Caco-2 (cell line): Measurements from ENCODE around the gene NAB1. TPM values are rescaled to one million over a fixed set of nuclear protein-coding genes. Genes with fewer than 3 reads are reported as not detected.

Experiments
- Bru-seq: library from RNA; stranded (reverse); fragments of 400-500 nt; gene quantifications from one replicate; lab custom pipeline; 2021; lab: Mats Ljungman, UMichigan
- BruChase-seq, 2 experiments: library from RNA; stranded (reverse); fragments of 400-500 nt; gene quantifications; one replicate each; lab custom pipeline; 2021; lab: Mats Ljungman, UMichigan
- BruUV-seq: library from RNA; stranded (reverse); fragments of 400-500 nt; replicated peaks from 2 replicates; lab custom pipeline; 2021; lab: Mats Ljungman, UMichigan
- CTCF ChIA-PET: fragments of 300-600 bp; sonication (Branson Sonifier 250); formaldehyde crosslinking; loops from one replicate; lab custom pipeline; 2022; ENCODE audit warnings: antibody characterized with exemption; lab: Charles Lee
- POLR2A ChIA-PET: fragments of 300-600 bp; sonication (Branson Sonifier 250); formaldehyde crosslinking; loops from one replicate; lab custom pipeline; 2022; ENCODE audit warnings: antibody characterized with exemption; lab: Charles Lee
- DNase-seq, 2 experiments: peaks; one replicate each; pipeline versions ENCODE4 v3.0.0 to v3.0.0-alpha.2; 2020 to 2022
- H3K27me3 ChIP-seq: replicated peaks from 2 replicates; pipeline ENCODE4 v1.6.0; 2011; ENCODE audit warnings: low read length; ENCODE audit not compliant: control insufficient read depth, insufficient read depth
- H3K36me3 ChIP-seq: 2 replicates; pipeline ENCODE4 v1.5.1; 2011; ENCODE audit warnings: low read length; ENCODE audit not compliant: control insufficient read depth, insufficient read depth
- H3K4me1 ChIP-seq: fragments of 250-450 bp; sonication (Bioruptor Pico); 2 replicates; pipeline ENCODE4 v1.5.1; 2020; ENCODE audit warnings: mild to moderate bottlenecking
- H3K4me3 ChIP-seq: 2 replicates; pipeline ENCODE4 v1.5.1; 2011; ENCODE audit warnings: low read depth, mild to moderate bottlenecking, control low read depth, low read length
- H3K9me3 ChIP-seq: fragments of 250-450 bp; sonication (Bioruptor Pico); 2 replicates; pipeline ENCODE4 v1.5.1; 2020; ENCODE audit warnings: mild to moderate bottlenecking, moderate library complexity
- H3K27ac Mint-ChIP-seq: one replicate; pipeline ENCODE4 v1.8.0; 2022; ENCODE audit warnings: mixed read lengths; ENCODE audit not compliant: unreplicated experiment
- H3K27me3 Mint-ChIP-seq: one replicate; pipeline ENCODE4 v1.8.0; 2022; ENCODE audit warnings: mixed read lengths; ENCODE audit not compliant: insufficient read depth, unreplicated experiment
- H3K36me3 Mint-ChIP-seq: one replicate; pipeline ENCODE4 v1.8.0; 2022; ENCODE audit warnings: mild to moderate bottlenecking, mixed read lengths; ENCODE audit not compliant: insufficient read depth, unreplicated experiment
- H3K4me1 Mint-ChIP-seq: one replicate; pipeline ENCODE4 v1.8.0; 2022; ENCODE audit warnings: low read depth, mixed read lengths; ENCODE audit not compliant: unreplicated experiment
- H3K4me3 Mint-ChIP-seq: one replicate; pipeline ENCODE4 v1.8.0; 2022; ENCODE audit warnings: mild to moderate bottlenecking, moderate library complexity, mixed read lengths; ENCODE audit not compliant: unreplicated experiment
- H3K9me3 Mint-ChIP-seq: one replicate; pipeline ENCODE4 v1.8.0; 2022; ENCODE audit warnings: mixed read lengths; ENCODE audit not compliant: unreplicated experiment
- intact Hi-C: fragments of 100-400 bp; cut with micrococcal nuclease; formaldehyde crosslinking; loops from one replicate; pipeline ENCODE4 v1.10.0; 2022; ENCODE audit not compliant: unreplicated experiment
- long read RNA-seq: library from polyadenylated mRNA; stranded (forward); transcript quantifications from one replicate; pipeline ENCODE4 v2.0.0, GENCODE V29; 2022
- total RNA-seq: library from RNA; stranded (reverse); gene quantifications from 2 replicates; pipeline ENCODE4 v1.2.3, GENCODE V29; 2022
- TF ChIP-seq, protein P1 (sequence below), 2 experiments: fragments of 200-600 bp in 1 of 2; IDR thresholded peaks; 1 replicate in 1 of 2; 2 replicates in 1 of 2; pipeline versions ENCODE4 v1.5.1 to v1.8.0; 2011 to 2022; ENCODE audit warnings: antibody characterized with exemption in 1 of 2, control low read depth in 1 of 2, inconsistent platforms in 1 of 2, low read depth in 1 of 2, low read length in 1 of 2, mild to moderate bottlenecking in 1 of 2, moderate library complexity in 1 of 2; ENCODE audit not compliant: insufficient read depth in 1 of 2, severe bottlenecking in 1 of 2, unreplicated experiment in 1 of 2

NAB1 gene
- total RNA-seq: 87.9 and 88.1 TPM in 2 replicates
- Bru-seq, nascent RNA: percentile 97 among the genes with signal in this experiment
- percentile 97 among the genes with signal in this experiment for BruChase-seq, experiment 1, labeled RNA remaining after a 2-hour chase
- percentile 93 among the genes with signal in this experiment for BruChase-seq, experiment 2, labeled RNA remaining after a 6-hour chase
- long read RNA-seq, partial matches to known transcripts: 4 of 18 reads
- long read RNA-seq, other reads (novel, unspliced or antisense): 11 of 18 reads

GRCh38 chr2:190649035-190649797 lies at the start of gene NAB1:
Gene NAB1, plus strand, starts transcription at chr2:190649083. Its CDS starts 10,094 bp downstream, at chr2:190659177.
- Mint-ChIP-seq H3K27me3 (no peaks in the 10 kb centered on the region), H3K9me3 (no peaks in the 10 kb centered on the region), H3K4me1 (peaks cover 16% of the 10 kb centered on the region), H3K36me3 (peaks cover 15% of the 10 kb centered on the region), H3K27ac (peak within 1 kb of the TSS; percentile 88), H3K4me3 (peak within 1 kb of the TSS; percentile 91)
- no TSS peak for BruUV-seq
- H3K36me3 ChIP-seq: no peaks in the 10 kb centered on the region
- no peaks in the 10 kb centered on the region for H3K9me3 ChIP-seq
- DNase-seq: peak; percentile 50 to 65
- intact Hi-C loops: loop anchor here (2.0 to 10.0 kb wide), 2 partner anchors 32 to 236 kb away; partner anchors contain the start of gene GLS
- ChIA-PET CTCF (no interaction called here), POLR2A (no interaction called here)
- peak within 1 kb of the TSS; percentile 99 for H3K4me3 ChIP-seq
- H3K27me3 ChIP-seq: no peaks in the 10 kb centered on the region
- TF ChIP-seq, protein P1, sequence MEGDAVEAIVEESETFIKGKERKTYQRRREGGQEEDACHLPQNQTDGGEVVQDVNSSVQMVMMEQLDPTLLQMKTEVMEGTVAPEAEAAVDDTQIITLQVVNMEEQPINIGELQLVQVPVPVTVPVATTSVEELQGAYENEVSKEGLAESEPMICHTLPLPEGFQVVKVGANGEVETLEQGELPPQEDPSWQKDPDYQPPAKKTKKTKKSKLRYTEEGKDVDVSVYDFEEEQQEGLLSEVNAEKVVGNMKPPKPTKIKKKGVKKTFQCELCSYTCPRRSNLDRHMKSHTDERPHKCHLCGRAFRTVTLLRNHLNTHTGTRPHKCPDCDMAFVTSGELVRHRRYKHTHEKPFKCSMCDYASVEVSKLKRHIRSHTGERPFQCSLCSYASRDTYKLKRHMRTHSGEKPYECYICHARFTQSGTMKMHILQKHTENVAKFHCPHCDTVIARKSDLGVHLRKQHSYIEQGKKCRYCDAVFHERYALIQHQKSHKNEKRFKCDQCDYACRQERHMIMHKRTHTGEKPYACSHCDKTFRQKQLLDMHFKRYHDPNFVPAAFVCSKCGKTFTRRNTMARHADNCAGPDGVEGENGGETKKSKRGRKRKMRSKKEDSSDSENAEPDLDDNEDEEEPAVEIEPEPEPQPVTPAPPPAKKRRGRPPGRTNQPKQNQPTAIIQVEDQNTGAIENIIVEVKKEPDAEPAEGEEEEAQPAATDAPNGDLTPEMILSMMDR (IDR thresholded peaks at IDR 0.05; ENCODE audit: insufficient read depth in 1 of 2, low read depth in 1 of 2, low read length in 1 of 2, severe bottlenecking in 1 of 2, unreplicated experiment in 1 of 2): no peak
- H3K4me1 ChIP-seq: peaks cover 20% of the 10 kb centered on the region

DNA sequence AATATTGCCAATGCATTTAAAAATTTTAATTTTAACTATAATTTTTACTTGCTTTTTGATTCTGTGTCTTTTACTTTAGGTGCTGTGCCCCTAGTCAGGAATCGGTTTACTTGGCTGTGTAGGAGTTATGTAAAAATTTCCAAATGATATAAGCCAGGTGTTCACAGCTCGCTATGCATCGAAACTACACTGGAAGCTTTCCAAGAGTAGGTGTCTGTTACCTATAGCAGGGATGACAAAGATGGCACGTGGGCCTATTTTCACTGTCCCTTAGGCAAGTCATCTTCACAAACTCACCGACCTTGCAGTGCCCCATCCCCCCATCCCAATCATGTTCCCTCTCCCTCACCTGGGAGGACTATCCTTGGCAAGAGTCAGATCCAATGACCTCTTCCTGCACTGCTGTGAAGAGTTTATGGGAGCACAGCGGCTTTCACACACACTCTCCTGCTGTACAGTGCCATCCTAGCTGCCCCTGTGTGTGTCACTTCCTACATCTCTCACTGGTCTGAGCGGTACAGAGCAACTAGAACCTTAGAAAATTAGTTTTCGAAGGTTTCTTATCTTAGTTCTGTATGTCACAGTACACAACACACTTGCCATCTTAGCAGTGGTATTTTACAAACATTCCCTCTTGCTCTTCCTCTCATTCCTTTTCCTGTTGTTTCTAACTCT lies 49.2 kb upstream of the NAB1 start:
- no peak overlapping the region for H3K27ac Mint-ChIP-seq
- H3K36me3 Mint-ChIP-seq: no peaks in the 10 kb centered on the region
- CTCF ChIA-PET: no interaction called here

More for the DNA sequence above, 49.2 kb upstream of the NAB1 start:
- BruUV-seq: no TSS peak
- POLR2A ChIA-PET: no interaction called here
- no peaks in the 10 kb centered on the region for H3K9me3 Mint-ChIP-seq
- intact Hi-C loops: no loop called here
- no peak overlapping the region for H3K4me3 ChIP-seq
- H3K4me1 ChIP-seq: no peaks in the 10 kb centered on the region
- TF ChIP-seq, protein P1 (IDR thresholded peaks at IDR 0.05; ENCODE audit: insufficient read depth in 1 of 2, low read depth in 1 of 2, low read length in 1 of 2, severe bottlenecking in 1 of 2, unreplicated experiment in 1 of 2): no peak
- H3K4me3 Mint-ChIP-seq: no peak overlapping the region
- H3K27me3 Mint-ChIP-seq: no peaks in the 10 kb centered on the region
- H3K4me1 Mint-ChIP-seq: peaks cover 16% of the 10 kb centered on the region
- H3K9me3 ChIP-seq: no peaks in the 10 kb centered on the region
- H3K27me3 ChIP-seq: no peaks in the 10 kb centered on the region
- no peaks in the 10 kb centered on the region for H3K36me3 ChIP-seq
- no peak for DNase-seq
